Activated CD4-positive, alpha-beta T cell treated with anti-CD3 and anti-CD28 coated beads, Interleukin-2, amount 10 ng/mL, durations not matched to agents 24 days and 14 days (primary cell): ENCODE measurements around the gene SERPINB5. TPM values are rescaled to one million over a fixed set of nuclear protein-coding genes. Genes with fewer than 3 reads are reported as not detected.
"Not testable (repeated sequence)": the region's sequence is repeated elsewhere in the genome, so short reads cannot be mapped to it uniquely, and the experiment has no call there.

Experiments
- DNase-seq: peaks from one replicate; pipeline ENCODE4 v3.0.0; 2022
- H3K27ac Mint-ChIP-seq: one replicate; pipeline ENCODE4 v1.8.0; 2022; ENCODE audit warnings: mild to moderate bottlenecking, mixed read lengths
- H3K27me3 Mint-ChIP-seq: one replicate; pipeline ENCODE4 v1.8.0; 2022; ENCODE audit warnings: mixed read lengths
- H3K36me3 Mint-ChIP-seq: one replicate; pipeline ENCODE4 v1.8.0; 2022; ENCODE audit warnings: low read depth, mild to moderate bottlenecking, mixed read lengths
- H3K4me1 Mint-ChIP-seq: one replicate; pipeline ENCODE4 v1.8.0; 2021; ENCODE audit warnings: mixed read lengths
- H3K4me3 Mint-ChIP-seq: one replicate; pipeline ENCODE4 v1.8.0; 2022; ENCODE audit warnings: mild to moderate bottlenecking, moderate library complexity, mixed read lengths
- H3K9me3 Mint-ChIP-seq: one replicate; pipeline ENCODE4 v1.8.0; 2021; ENCODE audit warnings: mixed read lengths
- intact Hi-C: fragments of 100-400 bp; cut with micrococcal nuclease; formaldehyde crosslinking; loops from one replicate; pipeline ENCODE4 v1.15.1; 2023
- total RNA-seq: library from RNA; stranded (reverse); gene quantifications from 2 replicates; pipeline ENCODE4 v1.2.3, GENCODE V29; 2022

SERPINB5 gene
- total RNA-seq, 1 donor from 2014 or later: not detected

- intact Hi-C loops: no loop called here
- DNase-seq: no peak
- Mint-ChIP-seq H3K9me3 (no peaks in the 10 kb centered on the region), H3K27me3 (peaks cover 3% of the 10 kb centered on the region), H3K4me3 (no peak overlapping the region), H3K27ac (no peak overlapping the region), H3K4me1 (no peaks in the 10 kb centered on the region), H3K36me3 (no peaks in the 10 kb centered on the region)
Observed at GRCh38 chr18:63451799-63452660, 24.7 kb upstream of the SERPINB5 start.

GRCh38 chr18:63452751-63453150, 24.0 kb upstream of the SERPINB5 start:
- DNase-seq, H3K27ac Mint-ChIP-seq, H3K4me1 Mint-ChIP-seq, H3K9me3 Mint-ChIP-seq, intact Hi-C loops, H3K4me3 Mint-ChIP-seq, H3K27me3 Mint-ChIP-seq, H3K36me3 Mint-ChIP-seq: not testable (repeated sequence)

DNA sequence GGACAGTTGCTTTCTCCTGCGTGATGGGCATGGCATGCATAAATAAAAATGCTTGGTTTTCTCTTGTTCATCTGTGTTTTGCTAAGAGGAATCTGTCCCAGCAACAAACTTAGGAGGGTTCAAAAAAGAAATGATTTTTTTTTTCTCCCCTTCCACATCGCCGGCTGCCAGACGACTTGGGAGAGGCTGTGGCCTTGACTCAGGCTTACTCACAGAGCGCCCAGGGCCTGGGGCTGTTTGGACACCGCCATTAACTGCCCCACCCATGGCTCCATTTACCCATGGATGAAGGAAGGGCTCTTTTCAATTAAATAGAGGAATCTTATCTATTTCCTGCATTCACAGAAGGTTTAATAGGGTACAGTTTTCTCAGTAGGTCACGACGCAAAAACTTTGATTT, 22.3 kb upstream of the SERPINB5 start:
- intact Hi-C loops: no loop called here
- Mint-ChIP-seq H3K36me3 (no peaks in the 10 kb centered on the region), H3K4me1 (no peaks in the 10 kb centered on the region), H3K4me3 (no peak overlapping the region), H3K27ac (no peak overlapping the region), H3K27me3 (peaks cover 6% of the 10 kb centered on the region), H3K9me3 (no peaks in the 10 kb centered on the region)
- no peak for DNase-seq

DNA sequence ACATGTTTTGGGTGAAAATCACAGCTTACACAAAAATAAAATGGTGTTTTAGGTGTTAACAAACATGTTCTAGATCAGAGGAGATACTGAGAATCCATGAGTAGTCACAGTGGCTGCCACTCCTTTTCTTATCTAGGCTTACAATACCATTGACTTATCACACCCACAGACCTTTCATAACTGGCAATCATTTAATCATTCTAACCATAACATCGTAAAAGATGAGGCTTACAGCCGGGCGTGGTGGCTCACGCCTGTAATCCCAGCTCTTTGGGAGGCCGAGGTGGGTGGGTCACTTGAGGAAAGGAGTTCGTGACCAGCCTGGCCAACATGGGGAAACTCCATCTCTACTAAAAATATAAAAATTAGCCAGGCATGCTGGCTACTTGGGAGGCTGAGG, 18.8 kb upstream of the SERPINB5 start:
- peaks cover 24% of the 10 kb centered on the region for H3K27me3 Mint-ChIP-seq
- no peak overlapping the region for H3K4me3 Mint-ChIP-seq
- no peak overlapping the region for H3K27ac Mint-ChIP-seq
- no peaks in the 10 kb centered on the region for H3K9me3 Mint-ChIP-seq
- intact Hi-C loops: no loop called here
- DNase-seq: no peak
- H3K36me3 Mint-ChIP-seq: no peaks in the 10 kb centered on the region
- no peaks in the 10 kb centered on the region for H3K4me1 Mint-ChIP-seq

DNA sequence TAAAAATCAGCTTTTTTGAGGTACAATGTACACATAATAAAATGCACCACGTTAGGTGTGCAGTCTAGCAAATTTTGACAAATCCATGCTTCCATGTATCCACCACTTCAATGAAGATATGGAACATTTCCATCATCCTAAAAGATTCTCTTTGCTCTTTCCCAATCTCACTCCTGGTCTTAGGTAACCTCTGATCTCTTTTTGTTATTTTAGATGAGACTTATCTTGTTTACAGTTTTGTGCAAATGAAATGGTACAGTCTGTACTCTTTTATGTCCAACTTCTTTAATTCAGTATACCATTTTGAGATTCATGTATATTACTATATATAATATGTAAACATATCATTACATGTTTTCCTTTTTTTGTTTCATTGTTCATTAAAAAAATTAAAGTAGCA, 16.3 kb upstream of the SERPINB5 start:
- H3K36me3 Mint-ChIP-seq: no peaks in the 10 kb centered on the region
- intact Hi-C loops: no loop called here
- H3K4me1 Mint-ChIP-seq: no peaks in the 10 kb centered on the region
- peaks cover 37% of the 10 kb centered on the region for H3K27me3 Mint-ChIP-seq
- H3K27ac Mint-ChIP-seq: no peak overlapping the region
- no peak for DNase-seq
- no peaks in the 10 kb centered on the region for H3K9me3 Mint-ChIP-seq
- H3K4me3 Mint-ChIP-seq: no peak overlapping the region

GRCh38 chr18:63464434-63464833, 12.3 kb upstream of the SERPINB5 start:
- H3K27me3 Mint-ChIP-seq: peaks cover 42% of the 10 kb centered on the region
- intact Hi-C loops: no loop called here
- no peaks in the 10 kb centered on the region for H3K36me3 Mint-ChIP-seq
- H3K27ac Mint-ChIP-seq: no peak overlapping the region
- H3K4me3 Mint-ChIP-seq: no peak overlapping the region
- no peak for DNase-seq
- H3K4me1 Mint-ChIP-seq: no peaks in the 10 kb centered on the region
- H3K9me3 Mint-ChIP-seq: no peaks in the 10 kb centered on the region

- Mint-ChIP-seq H3K27me3 (peaks cover 40% of the 10 kb centered on the region), H3K4me3 (no peak overlapping the region), H3K27ac (no peak overlapping the region), H3K36me3 (no peaks in the 10 kb centered on the region), H3K9me3 (no peaks in the 10 kb centered on the region), H3K4me1 (no peaks in the 10 kb centered on the region)
- intact Hi-C loops: no loop called here
- no peak for DNase-seq
Observed at GRCh38 chr18:63465059-63465458, 11.7 kb upstream of the SERPINB5 start.

DNA sequence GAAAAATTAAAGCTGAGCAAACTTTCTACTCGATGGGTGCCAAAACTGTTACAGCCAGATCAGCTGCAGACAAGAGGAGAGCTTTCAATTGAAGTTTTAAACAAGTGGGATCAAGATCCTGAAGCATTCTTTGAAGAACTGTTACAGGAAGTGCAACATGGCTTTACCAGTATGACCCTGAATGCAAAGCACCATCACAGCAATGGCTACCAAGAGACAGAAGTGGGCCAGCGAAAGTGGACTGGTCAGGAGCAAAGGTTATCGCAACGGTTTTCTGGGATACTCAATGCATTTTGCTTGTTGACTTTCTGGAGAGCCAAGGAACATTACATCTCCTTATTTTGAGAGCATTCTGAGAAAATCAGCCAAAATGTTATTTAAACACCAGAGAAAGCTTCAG, 9.1 kb upstream of the SERPINB5 start:
- no peak for DNase-seq
- intact Hi-C loops: no loop called here
- Mint-ChIP-seq H3K36me3 (no peaks in the 10 kb centered on the region), H3K9me3 (no peaks in the 10 kb centered on the region), H3K4me1 (no peaks in the 10 kb centered on the region), H3K4me3 (no peak overlapping the region), H3K27ac (no peak overlapping the region), H3K27me3 (peaks cover 25% of the 10 kb centered on the region)

DNA sequence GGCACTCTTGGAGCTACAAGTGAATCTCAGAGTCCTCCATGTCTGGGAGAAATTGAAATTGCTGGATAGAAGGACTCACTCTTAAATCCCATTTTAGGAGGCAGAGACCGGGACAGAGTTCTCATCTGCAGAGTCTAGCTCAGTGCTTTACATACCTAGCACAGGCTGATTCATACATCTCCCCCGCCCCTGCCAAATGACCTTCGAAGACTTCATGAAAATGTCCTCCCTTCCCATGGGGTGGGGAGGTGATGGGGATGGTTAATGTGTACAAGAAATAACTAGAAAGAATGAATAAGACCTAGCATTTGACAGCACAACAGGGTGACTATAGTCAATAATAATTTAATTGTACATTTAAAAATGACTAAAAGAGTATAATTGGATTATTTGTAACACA, 8.2 kb upstream of the SERPINB5 start:
- intact Hi-C loops: no loop called here
- Mint-ChIP-seq H3K9me3 (no peaks in the 10 kb centered on the region), H3K36me3 (no peaks in the 10 kb centered on the region), H3K4me3 (no peak overlapping the region), H3K27ac (no peak overlapping the region), H3K4me1 (no peaks in the 10 kb centered on the region), H3K27me3 (peaks cover 23% of the 10 kb centered on the region)
- DNase-seq: no peak

- no peaks in the 10 kb centered on the region for H3K4me1 Mint-ChIP-seq
- H3K4me3 Mint-ChIP-seq: no peak overlapping the region
- no peak for DNase-seq
- H3K27ac Mint-ChIP-seq: no peak overlapping the region
- no peaks in the 10 kb centered on the region for H3K36me3 Mint-ChIP-seq
- no peaks in the 10 kb centered on the region for H3K9me3 Mint-ChIP-seq
- intact Hi-C loops: no loop called here
- peaks cover 23% of the 10 kb centered on the region for H3K27me3 Mint-ChIP-seq
Observed at GRCh38 chr18:63470751-63471150, 6.0 kb upstream of the SERPINB5 start.

- intact Hi-C loops: no loop called here
- no peak overlapping the region for H3K27ac Mint-ChIP-seq
- no peaks in the 10 kb centered on the region for H3K36me3 Mint-ChIP-seq
- peaks cover 16% of the 10 kb centered on the region for H3K27me3 Mint-ChIP-seq
- no peaks in the 10 kb centered on the region for H3K4me1 Mint-ChIP-seq
- no peak for DNase-seq
- no peak overlapping the region for H3K4me3 Mint-ChIP-seq
- no peaks in the 10 kb centered on the region for H3K9me3 Mint-ChIP-seq
Observed at GRCh38 chr18:63472380-63472779, 4.4 kb upstream of the SERPINB5 start.

DNA sequence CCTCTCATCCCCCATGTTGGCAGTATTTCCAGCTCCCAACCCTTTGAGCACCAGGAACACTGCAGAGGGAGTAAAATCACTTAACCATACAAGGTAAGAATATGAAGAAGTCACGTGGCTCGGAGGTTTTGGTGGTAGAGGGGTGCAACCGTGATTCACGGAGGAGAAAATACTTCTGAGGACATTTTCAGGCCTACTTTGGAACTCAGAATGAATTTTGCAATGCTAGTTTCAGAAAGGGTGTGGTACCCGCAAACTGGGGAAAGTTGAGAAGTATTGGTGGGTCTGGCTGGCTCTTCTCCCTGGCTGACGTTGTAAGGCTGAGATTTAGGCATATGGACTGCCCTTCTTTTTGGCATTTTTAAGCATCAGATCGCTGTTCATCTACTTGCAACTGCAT, 442 bp downstream of the SERPINB5 start:
- no peaks in the 10 kb centered on the region for H3K9me3 Mint-ChIP-seq
- H3K27me3 Mint-ChIP-seq: peaks cover 28% of the 10 kb centered on the region
- no peaks in the 10 kb centered on the region for H3K4me1 Mint-ChIP-seq
- intact Hi-C loops: no loop called here
- DNase-seq: no peak
- H3K27ac Mint-ChIP-seq: no peak overlapping the region
- H3K4me3 Mint-ChIP-seq: no peak overlapping the region
- no peaks in the 10 kb centered on the region for H3K36me3 Mint-ChIP-seq

DNA sequence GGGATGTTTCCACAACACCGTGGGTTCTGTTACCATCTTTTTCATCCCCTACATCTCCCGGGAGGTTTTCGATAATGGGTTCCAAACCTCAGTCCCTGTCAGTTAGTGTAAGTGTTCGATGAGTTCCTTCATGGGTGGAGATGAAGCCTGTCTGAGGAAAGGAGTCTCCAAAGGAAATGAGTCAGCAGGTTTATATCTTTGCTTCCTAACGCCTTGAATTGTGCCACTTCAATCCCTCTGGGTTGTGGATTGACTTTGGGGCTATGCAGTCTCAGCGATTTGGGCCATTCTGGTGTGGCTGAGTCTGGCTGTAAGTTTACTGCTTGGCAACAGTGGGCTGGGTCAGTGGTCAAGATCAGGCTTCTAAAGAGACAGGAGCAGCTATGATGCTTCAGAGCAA, 1.2 kb downstream of the SERPINB5 start:
- Mint-ChIP-seq H3K4me1 (no peaks in the 10 kb centered on the region), H3K27me3 (peaks cover 29% of the 10 kb centered on the region), H3K27ac (no peak overlapping the region), H3K4me3 (no peak overlapping the region), H3K36me3 (no peaks in the 10 kb centered on the region), H3K9me3 (no peaks in the 10 kb centered on the region)
- intact Hi-C loops: no loop called here
- no peak for DNase-seq

DNA sequence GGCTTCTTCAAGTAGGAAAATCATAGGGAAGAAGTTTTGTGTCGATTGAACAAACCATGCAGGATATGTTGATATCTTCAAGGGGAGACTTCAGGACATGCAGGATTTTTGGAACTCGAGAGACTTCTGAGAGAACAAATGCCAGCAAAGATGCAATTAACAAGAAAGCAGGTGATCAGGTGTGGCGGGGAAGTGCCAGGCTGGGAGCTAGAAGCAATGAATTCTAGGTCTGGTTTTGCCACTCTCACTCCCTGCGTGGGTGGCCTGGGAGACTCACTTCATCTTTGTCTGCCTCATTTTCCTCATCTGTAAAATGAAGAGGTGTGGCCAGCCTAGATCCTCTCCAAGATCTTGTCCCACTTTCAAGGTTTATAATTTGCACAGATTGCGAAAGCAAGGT, 3.1 kb downstream of the SERPINB5 start:
- Mint-ChIP-seq H3K4me1 (no peaks in the 10 kb centered on the region), H3K27ac (no peak overlapping the region), H3K4me3 (no peak overlapping the region), H3K36me3 (no peaks in the 10 kb centered on the region), H3K27me3 (peaks cover 25% of the 10 kb centered on the region), H3K9me3 (no peaks in the 10 kb centered on the region)
- intact Hi-C loops: no loop called here
- no peak for DNase-seq

GRCh38 chr18:63480476-63480875, 3.7 kb downstream of the SERPINB5 start:
- Mint-ChIP-seq H3K4me3 (no peak overlapping the region), H3K36me3 (no peaks in the 10 kb centered on the region), H3K27me3 (peaks cover 25% of the 10 kb centered on the region), H3K4me1 (no peaks in the 10 kb centered on the region), H3K27ac (no peak overlapping the region), H3K9me3 (no peaks in the 10 kb centered on the region)
- DNase-seq: no peak
- intact Hi-C loops: no loop called here
